Astrocyte (in vitro differentiated cells and primary cell): Measurements from ENCODE around the gene DCUN1D1.

ENCODE experiments used
- CTCF ChIP-seq: IDR thresholded peaks from 2 replicates; pipeline ENCODE4 v1.5.1; 2011; ENCODE audit warnings: low read depth, mild to moderate bottlenecking, inconsistent platforms, low read length, moderate library complexity; ENCODE audit not compliant: insufficient read depth
- EZH2 ChIP-seq: IDR thresholded peaks from 2 replicates; pipeline ENCODE4 v1.6.1; 2012; ENCODE audit warnings: mild to moderate bottlenecking, low read length, inconsistent platforms; ENCODE audit not compliant: insufficient read depth

GRCh38 chr3:182978387-182978786, 2.0 kb downstream of the DCUN1D1 start:
- TF ChIP-seq CTCF (no peak), EZH2 (no peak)
